Measurements from ENCODE around the gene PRKD3.
"Not testable (repeated sequence)": the region's sequence is repeated elsewhere in the genome, so short reads cannot be mapped to it uniquely, and the experiment has no call there.

PRKD3 gene

GRCh38 chr2:37297632-37298031 is 27.0 kb downstream of the PRKD3 start:
- no peak for DNase-seq (ENCODE audit: extremely low read depth, low read depth)
- no peak for TF ChIP-seq CTCF (IDR thresholded peaks at IDR 0.05; ENCODE audit: low read depth, low read length)

GRCh38 chr2:37295469-37296073 is 29.1 kb downstream of the PRKD3 start:
- DNase-seq (ENCODE audit: extremely low read depth, low read depth) = no peak
- no peak for TF ChIP-seq CTCF (IDR thresholded peaks at IDR 0.05; ENCODE audit: low read depth, low read length)

GRCh38 chr2:37294858-37295257 is 29.8 kb downstream of the PRKD3 start:
- not testable (repeated sequence) for DNase-seq (ENCODE audit: extremely low read depth, low read depth)

GRCh38 chr2:37291680-37292079 is 33.0 kb downstream of the PRKD3 start:
- DNase-seq (ENCODE audit: extremely low read depth, low read depth) = no peak
- TF ChIP-seq CTCF (IDR thresholded peaks at IDR 0.05; ENCODE audit: low read depth, low read length) = no peak

GRCh38 chr2:37287966-37288365 is 36.7 kb downstream of the PRKD3 start:
- DNase-seq (ENCODE audit: extremely low read depth, low read depth) = no peak
- no peak; the same call in 1 of the 2 replicates for TF ChIP-seq CTCF (IDR thresholded peaks at IDR 0.05; ENCODE audit: low read depth, low read length)

GRCh38 chr2:37284381-37284780 is 40.3 kb downstream of the PRKD3 start:
- no peak for TF ChIP-seq CTCF (IDR thresholded peaks at IDR 0.05; ENCODE audit: low read depth, low read length)
- DNase-seq (ENCODE audit: extremely low read depth, low read depth) = no peak

- TF ChIP-seq CTCF (IDR thresholded peaks at IDR 0.05; ENCODE audit: low read depth, low read length) = no peak
- DNase-seq (ENCODE audit: extremely low read depth, low read depth) = peak; percentile 46
Observed at GRCh38 chr2:37283207-37283606, 41.4 kb downstream of the PRKD3 start.

GRCh38 chr2:37282746-37283145 is 41.9 kb downstream of the PRKD3 start:
- DNase-seq (ENCODE audit: extremely low read depth, low read depth) = no peak
- TF ChIP-seq CTCF (IDR thresholded peaks at IDR 0.05; ENCODE audit: low read depth, low read length) = no peak
